Measurements from ENCODE around the gene LLCFC1.

LLCFC1 gene

DNA sequence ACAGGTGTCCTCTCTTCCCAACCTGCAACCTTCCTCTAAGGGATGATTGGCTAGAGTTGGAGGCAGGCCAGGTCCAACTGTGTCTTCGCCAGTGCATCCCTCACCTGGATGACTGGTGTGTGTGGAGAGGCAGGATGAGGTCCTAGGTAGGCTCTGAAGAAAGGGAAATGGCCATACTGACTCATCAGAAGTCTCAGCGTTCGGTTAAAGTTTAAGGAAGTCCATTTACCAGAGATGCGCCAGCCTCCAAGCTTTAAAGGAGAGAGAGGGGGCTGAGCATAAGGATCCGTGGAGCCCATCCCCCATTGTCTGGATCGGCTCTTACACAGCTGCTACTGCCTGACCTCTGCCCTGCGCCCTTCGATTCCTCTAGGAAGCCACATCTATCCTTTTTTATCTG is 18.4 kb downstream of the LLCFC1 start:
- H3K36me3 ChIP-seq (ENCODE audit: control insufficient read depth in 5 of 5, insufficient read depth in 5 of 5, low read length in 5 of 5): no peaks in the 10 kb centered on the region
- H3K4me3 ChIP-seq (ENCODE audit: low read depth in 1 of 5, low read length in 5 of 5): no peak overlapping the region
- no peak overlapping the region for H3K27ac ChIP-seq (ENCODE audit: low read depth, low read length)
- no peaks in the 10 kb centered on the region for H3K27me3 ChIP-seq (ENCODE audit: control insufficient read depth in 5 of 5, insufficient read depth in 4 of 5, low read length in 5 of 5)
- H3K9ac ChIP-seq (ENCODE audit: low read length in 5 of 5): no peak overlapping the region
- peaks cover 0 to 14% (median 8%) of the 10 kb centered on the region in 5 donors for H3K9me3 ChIP-seq (ENCODE audit: control insufficient read depth in 5 of 5, low read length in 5 of 5)
- H3K4me1 ChIP-seq (ENCODE audit: control insufficient read depth in 5 of 5, insufficient read depth in 5 of 5, low read length in 5 of 5): no peaks in the 10 kb centered on the region

DNA sequence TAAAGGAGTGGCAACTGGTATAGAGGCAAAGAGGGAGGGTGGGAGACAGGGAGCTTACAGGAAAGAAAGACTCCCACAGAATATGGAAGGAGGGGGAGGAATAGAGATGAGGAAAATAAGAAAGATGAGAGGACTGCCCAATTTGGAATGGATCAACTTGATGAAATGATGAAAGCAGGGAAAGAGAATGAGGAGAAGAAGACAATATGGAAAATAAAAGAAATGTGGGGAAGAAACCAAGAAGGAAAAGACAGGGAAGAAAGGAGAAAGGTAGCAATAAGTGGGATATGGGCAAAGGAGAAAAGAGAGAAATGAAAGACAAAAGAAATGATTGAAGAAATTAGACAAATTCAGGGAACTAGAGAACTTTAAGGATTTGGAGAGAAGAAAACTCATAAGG is 19.9 kb downstream of the LLCFC1 start:
- Histone ChIP-seq H3K4me3 (ENCODE audit: low read depth in 1 of 5, low read length in 5 of 5) (no peak overlapping the region), H3K27ac (ENCODE audit: low read depth, low read length) (no peak overlapping the region), H3K9ac (ENCODE audit: low read length in 5 of 5) (no peak overlapping the region), H3K27me3 (ENCODE audit: control insufficient read depth in 5 of 5, insufficient read depth in 4 of 5, low read length in 5 of 5) (no peaks in the 10 kb centered on the region), H3K9me3 (ENCODE audit: control insufficient read depth in 5 of 5, low read length in 5 of 5) (peaks cover 0 to 14% (median 7%) of the 10 kb centered on the region in 5 donors), H3K36me3 (ENCODE audit: control insufficient read depth in 5 of 5, insufficient read depth in 5 of 5, low read length in 5 of 5) (no peaks in the 10 kb centered on the region), H3K4me1 (ENCODE audit: control insufficient read depth in 5 of 5, insufficient read depth in 5 of 5, low read length in 5 of 5) (no peaks in the 10 kb centered on the region)

DNA sequence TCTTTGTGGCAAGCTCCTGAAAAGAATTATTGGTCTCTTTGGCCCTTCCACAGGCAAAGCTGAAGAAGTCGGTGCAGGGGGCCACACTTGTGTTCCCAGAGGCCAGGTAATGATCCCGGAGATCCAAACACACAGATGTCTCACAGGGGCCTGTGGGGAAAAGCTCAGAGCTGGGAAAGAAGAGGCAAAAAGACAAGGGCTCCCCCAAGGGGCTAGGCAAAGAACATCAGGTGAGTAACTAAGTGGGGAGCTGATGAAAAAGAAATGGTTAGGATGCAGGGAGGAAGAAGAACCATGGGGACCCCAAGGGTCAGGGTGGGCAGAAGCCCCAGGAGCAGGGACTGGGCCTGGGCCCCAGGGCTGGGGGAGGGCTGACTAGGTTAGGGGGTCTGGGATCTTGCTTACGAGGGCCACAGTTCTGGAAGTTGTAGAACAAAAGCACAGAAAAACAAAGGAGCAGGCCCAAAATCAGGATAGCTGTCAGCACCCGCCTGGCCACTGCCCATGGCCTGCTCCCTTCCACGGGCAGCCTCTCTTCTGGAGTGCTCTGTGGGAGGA is 21.8 kb downstream of the LLCFC1 start:
- H3K27me3 ChIP-seq (ENCODE audit: control insufficient read depth in 5 of 5, insufficient read depth in 4 of 5, low read length in 5 of 5): no peaks in the 10 kb centered on the region
- H3K4me1 ChIP-seq (ENCODE audit: control insufficient read depth in 5 of 5, insufficient read depth in 5 of 5, low read length in 5 of 5): no peaks in the 10 kb centered on the region
- H3K27ac ChIP-seq (ENCODE audit: low read depth, low read length): no peak overlapping the region
- peaks cover 0 to 1% (median 0%) of the 10 kb centered on the region in 5 donors for H3K9me3 ChIP-seq (ENCODE audit: control insufficient read depth in 5 of 5, low read length in 5 of 5)
- H3K36me3 ChIP-seq (ENCODE audit: control insufficient read depth in 5 of 5, insufficient read depth in 5 of 5, low read length in 5 of 5): no peaks in the 10 kb centered on the region
- H3K9ac ChIP-seq (ENCODE audit: low read length in 5 of 5): no peak overlapping the region
- H3K4me3 ChIP-seq (ENCODE audit: low read depth in 1 of 5, low read length in 5 of 5): no peak overlapping the region

DNA sequence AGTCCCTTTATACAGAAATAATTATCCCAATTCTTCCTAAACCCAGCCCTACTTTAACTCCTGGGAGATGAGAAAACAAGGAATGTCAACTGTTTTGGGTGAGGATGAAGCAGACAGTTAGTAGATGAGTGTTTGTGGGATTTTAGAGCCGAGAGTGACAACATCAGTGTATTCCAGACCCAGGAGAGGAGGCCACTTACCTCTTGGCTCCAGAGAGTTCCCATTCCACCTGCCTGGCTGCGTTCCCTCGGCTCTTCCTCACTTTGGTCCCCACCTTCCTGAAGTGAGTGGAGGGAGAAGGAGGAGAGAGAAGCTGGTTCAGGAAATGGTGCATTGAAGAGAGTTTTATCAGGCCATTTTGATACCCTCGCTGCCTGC is 22.3 kb downstream of the LLCFC1 start:
- no peak overlapping the region for H3K4me3 ChIP-seq (ENCODE audit: low read depth in 1 of 5, low read length in 5 of 5)
- no peak overlapping the region for H3K27ac ChIP-seq (ENCODE audit: low read depth, low read length)
- H3K9me3 ChIP-seq (ENCODE audit: control insufficient read depth in 5 of 5, low read length in 5 of 5): no peaks in the 10 kb centered on the region
- no peaks in the 10 kb centered on the region for H3K27me3 ChIP-seq (ENCODE audit: control insufficient read depth in 5 of 5, insufficient read depth in 4 of 5, low read length in 5 of 5)
- no peaks in the 10 kb centered on the region for H3K4me1 ChIP-seq (ENCODE audit: control insufficient read depth in 5 of 5, insufficient read depth in 5 of 5, low read length in 5 of 5)
- H3K9ac ChIP-seq (ENCODE audit: low read length in 5 of 5): no peak overlapping the region
- H3K36me3 ChIP-seq (ENCODE audit: control insufficient read depth in 5 of 5, insufficient read depth in 5 of 5, low read length in 5 of 5): no peaks in the 10 kb centered on the region

DNA sequence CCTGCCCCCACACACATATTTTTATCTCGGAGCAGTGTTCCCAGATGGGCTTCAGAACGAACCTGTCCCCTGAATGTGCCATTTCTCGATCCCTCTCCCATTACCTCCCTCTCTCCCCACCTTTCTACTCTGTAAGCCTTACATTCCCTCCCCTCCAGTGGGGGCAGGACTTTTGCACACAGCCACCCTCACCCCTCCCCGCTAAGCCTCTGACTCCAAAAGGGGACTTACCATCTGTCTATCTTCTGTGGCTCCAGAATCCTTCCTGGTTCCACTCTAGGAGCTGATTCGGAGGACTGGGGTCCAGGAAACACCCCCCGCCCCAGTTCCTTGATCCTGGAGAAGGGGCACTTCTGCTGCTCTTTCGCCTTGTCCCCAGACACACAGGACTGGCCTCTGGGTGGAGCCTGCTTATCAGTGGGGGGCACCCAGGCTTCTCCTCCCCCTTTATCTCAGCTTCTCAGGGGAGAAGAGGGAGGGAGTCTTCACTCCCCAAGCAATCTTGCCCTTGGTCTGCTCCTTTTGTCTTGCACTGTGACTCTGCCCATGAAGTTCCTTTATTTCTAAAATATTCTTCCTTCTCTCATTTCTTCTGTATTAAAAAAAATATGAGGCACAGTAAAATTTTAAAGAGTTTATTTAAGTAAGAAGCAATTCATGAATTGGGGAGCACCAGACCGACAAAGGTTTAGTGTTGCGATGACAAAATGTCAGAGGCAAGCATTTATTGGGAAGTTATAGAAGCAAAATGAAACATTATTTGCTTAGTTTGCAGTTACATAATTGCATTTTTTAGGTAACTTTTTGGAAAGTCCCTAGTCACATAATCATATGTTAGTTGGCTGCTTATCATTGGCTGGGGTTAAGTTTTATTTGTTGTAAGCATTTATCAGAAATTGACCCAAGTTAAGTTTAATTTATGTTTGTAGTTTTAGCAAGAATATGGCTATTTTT is 23.0 kb downstream of the LLCFC1 start, which contains the start of gene KEL:
Gene KEL (minus strand): TSS at position 391 of the 954 bp plus-strand sequence. CDS start 157 bp downstream, at position 234.
- no peak within 1 kb of the TSS for H3K4me3 ChIP-seq (ENCODE audit: low read depth in 1 of 5, low read length in 5 of 5)
- H3K27me3 ChIP-seq (ENCODE audit: control insufficient read depth in 5 of 5, insufficient read depth in 4 of 5, low read length in 5 of 5): no peaks in the 10 kb centered on the region
- no peak within 1 kb of the TSS for H3K9ac ChIP-seq (ENCODE audit: low read length in 5 of 5)
- no peaks in the 10 kb centered on the region for H3K9me3 ChIP-seq (ENCODE audit: control insufficient read depth in 5 of 5, low read length in 5 of 5)
- no peaks in the 10 kb centered on the region for H3K36me3 ChIP-seq (ENCODE audit: control insufficient read depth in 5 of 5, insufficient read depth in 5 of 5, low read length in 5 of 5)
- no peak within 1 kb of the TSS for H3K27ac ChIP-seq (ENCODE audit: low read depth, low read length)
- H3K4me1 ChIP-seq (ENCODE audit: control insufficient read depth in 5 of 5, insufficient read depth in 5 of 5, low read length in 5 of 5): no peaks in the 10 kb centered on the region

- H3K4me3 ChIP-seq (ENCODE audit: low read depth in 1 of 5, low read length in 5 of 5): no peak overlapping the region
- H3K27me3 ChIP-seq (ENCODE audit: control insufficient read depth in 5 of 5, insufficient read depth in 4 of 5, low read length in 5 of 5): no peaks in the 10 kb centered on the region
- H3K9ac ChIP-seq (ENCODE audit: low read length in 5 of 5): no peak overlapping the region
- H3K9me3 ChIP-seq (ENCODE audit: control insufficient read depth in 5 of 5, low read length in 5 of 5): no peaks in the 10 kb centered on the region
- H3K36me3 ChIP-seq (ENCODE audit: control insufficient read depth in 5 of 5, insufficient read depth in 5 of 5, low read length in 5 of 5): no peaks in the 10 kb centered on the region
- H3K4me1 ChIP-seq (ENCODE audit: control insufficient read depth in 5 of 5, insufficient read depth in 5 of 5, low read length in 5 of 5): no peaks in the 10 kb centered on the region
- no peak overlapping the region for H3K27ac ChIP-seq (ENCODE audit: low read depth, low read length)
Measured at GRCh38 chr7:142962991-142963390, 23.7 kb downstream of the LLCFC1 start.

DNA sequence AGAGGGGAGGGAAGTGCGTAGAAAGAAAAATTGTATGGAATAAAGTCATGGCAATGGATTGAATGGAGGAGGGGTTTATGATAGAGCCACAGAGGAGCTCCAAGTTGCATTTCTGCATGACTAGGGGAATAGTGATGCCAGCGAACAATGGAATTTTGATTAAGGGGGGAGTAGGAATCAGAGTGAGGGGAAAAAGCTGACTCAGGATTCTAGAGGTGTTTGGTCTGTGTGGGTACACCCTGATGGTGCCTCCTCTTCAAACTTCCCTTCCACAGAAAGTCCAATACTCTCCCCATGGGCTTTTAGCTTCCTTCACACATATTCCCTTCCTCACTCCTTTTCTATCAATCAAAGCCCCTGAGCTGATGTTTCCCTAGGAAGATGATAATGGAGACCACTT is 24.7 kb downstream of the LLCFC1 start:
- Histone ChIP-seq H3K9ac (ENCODE audit: low read length in 5 of 5) (no peak overlapping the region), H3K4me1 (ENCODE audit: control insufficient read depth in 5 of 5, insufficient read depth in 5 of 5, low read length in 5 of 5) (no peaks in the 10 kb centered on the region), H3K9me3 (ENCODE audit: control insufficient read depth in 5 of 5, low read length in 5 of 5) (no peaks in the 10 kb centered on the region)

DNA sequence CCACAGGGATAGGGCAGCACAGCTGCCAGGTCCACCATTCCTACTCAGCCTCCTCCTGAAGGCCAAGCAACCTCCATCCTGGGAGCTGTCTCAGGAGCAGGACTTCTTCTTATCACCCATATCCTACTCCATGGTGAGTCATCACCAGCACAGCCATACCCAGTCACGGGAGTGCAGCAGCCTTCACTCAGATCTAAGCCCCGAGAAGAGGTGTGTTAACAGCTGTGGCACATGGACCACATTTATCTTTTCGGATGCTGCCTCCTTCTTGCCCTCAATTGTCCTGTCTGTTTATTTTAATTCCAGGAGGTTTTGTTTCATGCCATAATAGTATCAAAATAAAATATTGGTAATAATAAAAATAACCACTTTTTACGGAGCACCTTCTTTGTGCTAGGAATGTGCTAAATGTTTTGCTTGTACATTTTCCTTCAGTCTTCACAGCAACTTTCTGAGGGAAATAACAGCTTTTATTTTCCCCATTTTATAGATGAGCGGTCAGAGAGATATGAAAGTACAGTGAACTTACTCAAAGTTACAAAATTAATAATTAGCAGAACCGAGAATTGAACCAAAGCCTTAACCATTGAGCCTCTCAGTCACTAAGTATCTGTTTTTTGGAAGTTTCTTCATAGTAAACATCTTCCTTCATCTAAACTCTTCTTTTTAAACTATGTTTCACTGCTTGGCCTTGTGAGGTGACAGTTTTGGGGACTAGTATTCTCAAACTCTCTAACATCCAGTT is 25.4 kb downstream of the LLCFC1 start:
- no peaks in the 10 kb centered on the region for H3K9me3 ChIP-seq (ENCODE audit: control insufficient read depth in 5 of 5, low read length in 5 of 5)
- H3K36me3 ChIP-seq (ENCODE audit: control insufficient read depth in 5 of 5, insufficient read depth in 5 of 5, low read length in 5 of 5): no peaks in the 10 kb centered on the region
- no peak overlapping the region for H3K9ac ChIP-seq (ENCODE audit: low read length in 5 of 5)
- no peaks in the 10 kb centered on the region for H3K4me1 ChIP-seq (ENCODE audit: control insufficient read depth in 5 of 5, insufficient read depth in 5 of 5, low read length in 5 of 5)
- no peak overlapping the region for H3K27ac ChIP-seq (ENCODE audit: low read depth, low read length)
- H3K27me3 ChIP-seq (ENCODE audit: control insufficient read depth in 5 of 5, insufficient read depth in 4 of 5, low read length in 5 of 5): no peaks in the 10 kb centered on the region
- H3K4me3 ChIP-seq (ENCODE audit: low read depth in 1 of 5, low read length in 5 of 5): no peak overlapping the region

More for the DNA sequence above, 24.7 kb downstream of the LLCFC1 start:
- no peaks in the 10 kb centered on the region for H3K36me3 ChIP-seq (ENCODE audit: control insufficient read depth in 5 of 5, insufficient read depth in 5 of 5, low read length in 5 of 5)
- no peak overlapping the region for H3K27ac ChIP-seq (ENCODE audit: low read depth, low read length)
- no peaks in the 10 kb centered on the region for H3K27me3 ChIP-seq (ENCODE audit: control insufficient read depth in 5 of 5, insufficient read depth in 4 of 5, low read length in 5 of 5)
- H3K4me3 ChIP-seq (ENCODE audit: low read depth in 1 of 5, low read length in 5 of 5): no peak overlapping the region

GRCh38 chr7:142968229-142968628 is 28.9 kb downstream of the LLCFC1 start:
- no peaks in the 10 kb centered on the region for H3K9me3 ChIP-seq (ENCODE audit: control insufficient read depth in 5 of 5, low read length in 5 of 5)
- no peaks in the 10 kb centered on the region for H3K27me3 ChIP-seq (ENCODE audit: control insufficient read depth in 5 of 5, insufficient read depth in 4 of 5, low read length in 5 of 5)
- H3K9ac ChIP-seq (ENCODE audit: low read length in 5 of 5): no peak overlapping the region
- no peak overlapping the region for H3K4me3 ChIP-seq (ENCODE audit: low read depth in 1 of 5, low read length in 5 of 5)
- H3K4me1 ChIP-seq (ENCODE audit: control insufficient read depth in 5 of 5, insufficient read depth in 5 of 5, low read length in 5 of 5): no peaks in the 10 kb centered on the region
- H3K36me3 ChIP-seq (ENCODE audit: control insufficient read depth in 5 of 5, insufficient read depth in 5 of 5, low read length in 5 of 5): no peaks in the 10 kb centered on the region
- no peak overlapping the region for H3K27ac ChIP-seq (ENCODE audit: low read depth, low read length)

GRCh38 chr7:142969183-142969582 is 29.9 kb downstream of the LLCFC1 start:
- Histone ChIP-seq H3K4me1 (ENCODE audit: control insufficient read depth in 5 of 5, insufficient read depth in 5 of 5, low read length in 5 of 5) (no peaks in the 10 kb centered on the region), H3K27ac (ENCODE audit: low read depth, low read length) (no peak overlapping the region), H3K27me3 (ENCODE audit: control insufficient read depth in 5 of 5, insufficient read depth in 4 of 5, low read length in 5 of 5) (no peaks in the 10 kb centered on the region), H3K36me3 (ENCODE audit: control insufficient read depth in 5 of 5, insufficient read depth in 5 of 5, low read length in 5 of 5) (no peaks in the 10 kb centered on the region), H3K4me3 (ENCODE audit: low read depth in 1 of 5, low read length in 5 of 5) (no peak overlapping the region), H3K9ac (ENCODE audit: low read length in 5 of 5) (no peak overlapping the region), H3K9me3 (ENCODE audit: control insufficient read depth in 5 of 5, low read length in 5 of 5) (no peaks in the 10 kb centered on the region)

All from subcutaneous abdominal adipose tissue (tissue), 5 donors.